ENCODE measurements around the gene DOK6.

Gene DOK6

DNA sequence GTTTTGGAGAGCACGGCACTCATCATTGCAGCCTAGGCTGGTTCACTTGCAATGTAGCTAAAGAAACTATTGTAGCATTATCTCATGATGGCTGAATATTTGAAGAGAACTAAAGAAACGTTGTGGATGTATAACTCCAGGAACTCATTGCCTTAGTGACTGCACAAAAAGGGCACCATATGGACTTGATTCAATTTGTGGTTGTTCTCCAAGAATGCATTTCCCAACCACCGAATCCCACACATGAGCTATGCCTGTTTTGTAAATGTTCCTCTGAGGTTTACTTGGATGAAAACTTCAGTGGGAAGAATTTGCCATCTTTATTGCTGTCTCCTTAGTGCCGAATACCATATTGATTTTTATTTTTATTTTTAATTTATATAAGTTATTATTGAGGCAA is 43.5 kb downstream of the DOK6 start:
- no peak for DNase-seq

DNA sequence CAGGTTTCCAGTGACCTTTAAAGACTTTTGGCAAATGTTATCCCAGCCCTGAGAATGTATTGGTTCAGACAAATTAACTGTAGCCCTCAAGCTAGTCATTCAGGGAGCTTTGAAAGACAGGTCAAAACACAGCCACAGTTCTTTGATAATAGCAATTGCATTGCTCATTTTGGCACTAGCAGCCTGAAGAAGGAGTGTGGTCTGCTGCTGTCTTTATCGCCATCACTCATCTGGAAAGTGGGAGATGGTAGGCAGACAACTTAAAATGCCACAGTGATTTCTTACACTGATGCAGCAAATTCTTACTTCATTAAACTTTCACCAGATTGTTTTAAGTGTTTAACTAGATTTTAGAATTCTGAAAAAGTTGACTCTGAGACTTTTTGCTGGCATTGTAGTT is 47.2 kb downstream of the DOK6 start:
- DNase-seq, result no peak

DNA sequence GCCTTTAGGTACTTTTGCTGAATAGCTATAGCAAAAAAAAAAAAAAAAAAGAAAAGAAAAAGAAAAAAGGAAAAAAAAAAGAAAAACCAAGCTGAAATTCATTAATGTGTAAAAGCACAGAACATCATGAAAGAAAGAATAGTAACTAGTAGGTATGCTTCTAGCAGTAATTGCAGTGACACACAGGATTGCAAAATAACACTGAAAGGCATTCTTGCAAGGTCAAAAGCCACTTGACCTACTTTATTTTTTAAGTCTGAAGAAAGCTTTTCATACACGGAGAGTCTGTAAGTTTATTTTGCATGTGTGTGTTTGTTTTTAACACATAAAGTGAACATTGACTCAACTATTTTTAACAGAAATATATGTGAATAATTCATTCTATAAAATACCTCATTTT is 54.4 kb downstream of the DOK6 start:
- no peak for DNase-seq

DNA sequence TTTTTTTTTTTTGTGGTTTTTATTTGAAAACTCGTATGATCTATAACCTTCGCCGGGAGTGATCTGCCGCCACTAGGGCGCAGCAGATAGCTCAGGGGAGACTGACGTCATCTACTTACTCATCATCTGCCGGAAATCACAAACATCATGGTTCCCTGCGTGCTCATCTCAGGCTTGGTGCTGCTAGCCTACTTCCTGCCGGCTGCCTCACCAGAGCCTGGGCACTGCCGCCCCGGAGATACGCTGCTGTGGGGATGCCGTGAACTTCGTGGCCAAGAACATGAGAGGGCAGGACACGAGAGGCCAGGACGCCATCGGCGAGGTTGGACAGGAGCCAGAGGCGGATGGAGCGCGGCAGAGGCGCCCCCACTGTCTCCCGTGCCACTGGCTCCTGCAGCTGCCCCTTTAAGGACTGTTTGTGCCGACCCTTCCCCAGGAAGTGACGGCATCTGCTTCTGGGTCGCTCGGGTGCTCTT is 68.8 kb downstream of the DOK6 start:
- no peak for DNase-seq

DNA sequence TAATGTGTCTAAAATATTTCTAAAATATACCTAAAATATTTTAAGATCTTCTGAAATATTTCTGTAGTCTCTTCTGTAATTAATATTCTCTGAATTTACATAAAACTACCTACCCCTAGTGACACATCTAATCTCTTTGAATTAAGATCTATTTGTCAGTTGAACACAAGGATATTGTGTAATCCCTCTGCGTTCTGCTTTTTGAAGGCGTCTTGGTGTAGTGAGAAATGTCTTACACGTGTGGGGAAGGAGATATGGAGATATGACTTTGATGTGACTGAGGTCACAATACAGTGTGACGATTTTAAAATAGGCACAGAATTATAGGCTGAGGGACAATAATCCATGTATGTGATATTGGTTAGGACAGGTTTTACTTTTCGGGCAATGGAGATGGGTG is 79.8 kb downstream of the DOK6 start:
- no peak for DNase-seq

DNA sequence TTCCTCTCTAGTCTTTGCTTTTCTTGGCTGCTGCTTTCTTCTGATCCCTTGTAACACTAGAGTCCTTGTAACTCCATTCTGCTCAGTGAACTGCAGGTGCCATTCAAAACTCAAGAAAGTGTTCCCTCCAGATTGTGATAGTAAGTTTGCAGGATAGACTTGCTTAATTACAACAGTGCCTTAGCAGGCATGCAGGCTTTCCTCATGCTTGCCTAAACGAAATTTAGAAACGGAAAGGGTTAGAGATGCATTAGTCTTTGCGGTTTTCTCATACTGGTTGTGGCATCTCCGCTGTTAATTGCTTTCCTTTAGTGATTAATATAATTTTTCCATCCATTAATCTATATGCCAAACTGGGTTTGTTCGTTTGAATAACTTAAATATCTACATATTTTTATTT is 82.9 kb downstream of the DOK6 start:
- DNase-seq, result no peak

DNA sequence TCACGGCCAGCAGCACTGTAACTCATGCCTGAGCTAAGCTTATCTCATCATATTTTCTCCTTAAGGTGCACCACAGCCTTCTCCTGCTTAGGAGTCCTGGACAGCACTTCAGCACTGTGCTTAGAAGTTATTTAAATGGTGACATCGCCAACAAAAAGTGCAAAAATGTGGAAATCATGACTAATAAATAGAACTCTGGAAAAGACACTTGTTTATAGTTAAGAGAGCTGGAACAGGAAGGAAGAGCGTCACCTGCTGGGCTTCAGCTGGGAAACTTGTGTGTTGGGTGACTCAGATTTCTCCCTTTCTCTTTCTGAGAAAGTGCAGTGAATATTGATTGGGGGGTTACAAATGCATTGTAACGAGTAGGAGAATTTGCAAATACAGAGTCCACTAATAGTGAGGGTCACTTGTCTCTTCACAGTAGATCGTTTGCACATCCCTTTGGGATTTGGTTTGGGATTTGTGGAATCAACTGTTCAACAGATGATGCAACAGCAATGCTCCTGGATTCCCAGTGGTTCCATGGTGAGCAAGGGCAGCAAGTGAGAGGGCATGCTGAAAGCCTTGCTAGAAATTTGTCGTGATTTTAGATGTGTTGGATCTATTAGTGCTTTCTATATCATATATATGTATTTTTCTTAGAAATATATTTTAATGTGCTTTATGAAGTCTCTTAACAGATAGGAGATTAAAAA is 84.2 kb downstream of the DOK6 start:
- DNase-seq, result no peak

DNA sequence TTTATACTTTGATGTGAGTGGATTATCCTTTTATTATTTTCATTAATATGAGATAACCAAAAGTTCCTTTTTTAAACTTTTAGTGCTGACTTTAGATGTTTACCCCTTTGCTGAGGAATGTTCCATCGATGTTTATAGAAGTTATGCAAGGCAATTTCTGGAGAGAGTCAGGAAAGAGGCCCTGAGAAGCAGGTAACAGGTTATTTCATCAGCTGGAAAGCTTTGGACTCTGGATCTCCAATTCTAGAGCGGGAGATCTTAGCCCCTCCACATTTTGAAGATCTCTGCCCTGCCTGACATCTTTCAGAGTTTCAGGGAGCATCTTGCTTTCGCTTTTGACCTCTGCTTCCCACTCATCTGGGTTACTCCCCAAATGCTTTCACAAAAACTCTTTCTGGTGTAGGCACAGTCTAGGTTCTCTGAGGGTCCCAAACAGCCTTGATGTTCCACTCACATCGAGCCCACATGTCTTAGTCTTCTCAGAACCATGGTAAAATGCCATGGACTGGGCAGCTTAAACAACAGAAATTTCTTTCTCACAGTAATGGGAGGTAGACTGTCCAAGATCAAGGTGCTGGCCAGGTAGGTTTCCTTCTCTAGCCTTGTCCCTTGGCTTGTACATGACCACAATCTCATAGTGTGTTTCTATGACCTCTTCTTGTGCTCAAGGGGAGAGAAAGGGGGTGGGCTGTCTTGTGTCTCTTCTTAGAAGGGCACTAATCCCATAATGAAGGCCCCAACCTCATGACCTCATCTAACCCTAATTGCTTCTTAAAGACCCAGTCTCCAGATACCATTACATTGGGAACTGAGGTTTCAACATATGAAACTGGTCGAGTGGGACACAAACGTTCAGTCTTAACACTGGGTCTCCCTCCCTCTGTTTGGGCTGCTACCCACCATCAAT is 87.1 kb downstream of the DOK6 start:
- no peak for DNase-seq

DNA sequence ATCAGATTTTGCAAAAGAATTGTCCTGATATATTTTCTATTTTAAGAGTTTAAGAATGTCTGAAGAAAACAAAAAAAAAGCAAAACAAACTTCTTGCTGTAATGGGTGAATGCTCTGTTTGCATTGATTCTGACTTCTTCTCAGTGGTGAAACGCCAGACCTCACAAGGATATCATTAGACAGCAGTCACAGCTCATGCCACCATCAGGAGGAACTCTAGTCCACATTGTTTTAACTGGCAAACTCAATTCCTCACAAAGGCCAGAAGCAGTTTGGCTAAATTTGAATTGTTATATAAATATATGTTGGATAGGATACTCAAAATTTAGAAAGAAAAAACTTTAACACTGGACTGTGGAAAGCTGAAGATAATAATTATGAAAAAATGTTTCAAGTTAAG is 89.4 kb downstream of the DOK6 start:
- no peak for DNase-seq

DNA sequence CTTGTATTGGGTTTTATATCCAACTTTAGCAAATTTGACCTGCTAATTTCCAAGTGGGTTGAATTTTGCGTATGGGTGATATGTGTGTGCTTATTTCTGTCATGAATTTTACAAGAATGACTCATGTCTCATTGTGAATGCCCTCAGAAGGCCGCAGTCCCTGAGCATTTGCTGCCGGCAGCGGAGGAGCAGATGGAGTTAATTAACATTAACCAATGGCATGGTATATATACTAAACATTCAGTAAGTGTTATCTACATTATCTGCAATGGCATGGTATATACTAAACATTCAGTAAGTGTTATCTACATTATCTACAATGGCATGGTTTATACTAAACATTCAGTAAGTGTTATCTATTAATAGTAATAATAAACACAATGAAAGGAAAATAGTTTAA is 90.1 kb downstream of the DOK6 start:
- DNase-seq, result no peak

DNA sequence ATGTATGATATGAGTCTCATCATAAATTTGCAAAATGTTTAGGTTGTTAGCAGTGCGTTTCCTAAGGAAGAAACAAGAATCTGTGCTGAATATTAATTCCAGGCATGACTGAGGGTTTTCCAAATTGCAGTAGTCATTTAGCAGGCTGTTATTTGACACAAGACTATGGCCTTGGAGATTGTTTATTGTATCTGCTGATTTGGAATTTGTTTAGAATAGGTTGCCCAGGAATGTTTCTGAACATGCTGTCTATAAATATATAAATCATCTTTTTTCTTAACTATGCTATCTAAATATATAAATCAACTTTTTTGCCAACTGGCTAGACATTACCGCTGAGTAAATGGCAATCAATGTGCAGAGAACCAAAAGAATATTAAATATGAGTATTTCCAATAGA is 90.9 kb downstream of the DOK6 start:
- no peak for DNase-seq

DNA sequence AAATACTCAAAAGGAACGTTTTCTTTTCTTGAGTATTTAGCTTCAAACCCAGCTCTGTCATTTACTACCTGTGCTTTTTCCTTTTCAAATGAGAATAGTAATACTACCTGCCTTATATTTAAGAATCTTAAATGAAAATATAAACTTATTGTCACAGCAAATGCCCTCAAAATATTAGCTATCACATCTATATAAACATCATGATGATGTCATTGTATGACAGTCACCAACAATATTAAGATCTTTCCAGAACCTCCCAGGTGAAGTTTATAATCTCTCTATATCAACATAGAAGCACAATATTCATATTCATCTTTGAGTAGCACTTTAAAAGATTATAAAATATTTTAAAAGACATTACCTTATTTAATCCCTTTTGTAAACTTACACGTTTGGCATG is 92.2 kb downstream of the DOK6 start:
- no peak for DNase-seq

DNA sequence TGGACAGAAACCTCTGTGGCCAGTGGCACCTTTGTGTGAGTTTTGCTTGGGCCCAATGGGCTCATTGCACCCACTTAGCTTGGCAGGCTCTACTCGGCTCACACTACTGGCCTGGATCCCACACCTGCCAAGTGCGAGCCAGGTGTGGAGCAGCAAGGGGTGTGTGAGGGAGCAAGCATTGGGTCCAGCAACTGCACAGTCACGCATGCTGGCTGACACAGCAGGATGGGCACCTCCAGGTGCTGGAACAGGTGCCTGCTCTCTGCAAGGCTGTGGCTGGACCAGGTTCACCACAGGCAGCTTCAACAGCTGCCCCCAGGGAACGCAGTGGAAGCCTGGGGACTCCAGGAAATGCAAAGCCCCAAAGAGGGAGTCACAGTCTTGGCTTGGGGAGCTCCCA is 94.2 kb downstream of the DOK6 start:
- DNase-seq, result no peak

DNA sequence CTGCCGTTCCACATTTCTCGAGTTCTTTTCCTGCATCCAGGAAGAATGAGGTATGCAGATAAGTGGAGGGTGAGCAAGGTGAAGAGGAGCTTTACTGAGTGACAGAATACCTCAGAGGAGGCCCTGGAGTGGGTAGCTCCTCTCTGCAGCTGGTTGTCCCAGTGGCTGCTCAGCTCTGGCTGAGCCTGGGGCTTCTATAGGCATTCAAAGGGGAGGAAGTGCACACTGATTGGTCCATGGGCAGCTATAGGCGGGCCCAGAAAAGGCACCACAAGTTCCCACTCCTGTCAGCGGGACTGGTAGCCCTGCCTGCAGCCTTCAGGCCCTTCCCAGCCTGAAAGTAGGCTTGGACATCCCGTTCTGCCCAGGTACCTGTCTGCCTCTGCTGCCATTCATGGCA is 94.7 kb downstream of the DOK6 start:
- no peak for DNase-seq

DNA sequence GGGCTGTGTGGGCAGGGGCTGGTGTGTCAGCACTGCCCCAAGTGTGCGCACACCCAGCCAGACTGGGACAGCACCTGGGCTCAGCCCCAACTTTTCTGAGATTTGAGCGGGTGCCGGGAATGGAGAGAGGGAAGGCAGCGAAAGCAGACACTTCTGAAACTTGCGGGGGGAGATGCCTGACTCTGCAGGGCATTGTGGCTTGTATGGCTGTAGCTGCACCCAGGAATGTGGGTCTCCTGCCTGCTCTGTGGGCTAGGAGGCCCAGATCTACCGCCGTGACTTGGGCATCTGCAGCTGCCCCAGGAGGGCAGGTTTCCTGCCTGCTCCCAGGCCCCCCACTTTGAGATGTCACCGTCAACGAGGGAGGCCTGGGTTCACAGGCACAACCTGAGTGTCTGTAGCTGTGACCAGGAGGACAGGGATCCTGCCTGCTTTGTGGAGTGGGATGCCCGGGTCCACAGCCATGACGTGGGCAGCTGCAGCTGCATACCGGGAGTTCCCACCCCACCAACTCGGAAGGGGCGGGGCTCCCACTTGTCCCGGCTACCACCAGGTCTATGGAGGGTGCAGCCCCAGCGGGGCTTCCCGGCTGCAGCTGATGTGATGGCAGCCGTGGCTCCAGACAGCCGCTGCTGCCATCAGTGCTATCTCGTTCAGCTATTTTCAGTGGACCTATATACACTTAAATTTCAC is 95.3 kb downstream of the DOK6 start:
- no peak for DNase-seq

DNA sequence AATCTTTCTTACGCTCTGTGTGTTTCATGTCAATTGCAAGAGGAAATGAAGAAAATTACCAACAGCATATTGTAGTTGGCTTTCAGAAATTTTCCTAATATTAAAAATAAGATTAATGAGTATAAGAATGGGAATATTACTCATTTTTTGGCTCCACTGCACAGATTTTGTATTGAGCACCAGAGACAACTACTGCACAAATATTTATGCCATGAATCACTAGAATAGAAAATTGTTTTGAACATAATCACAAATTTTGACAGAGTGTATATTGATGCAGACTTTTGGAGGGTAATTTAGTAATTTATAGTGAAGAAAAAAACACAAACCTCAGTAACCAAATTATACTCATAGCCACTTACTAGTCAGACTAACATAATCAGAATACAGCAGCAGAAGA is 118.3 kb downstream of the DOK6 start:
- DNase-seq, result no peak

DNA sequence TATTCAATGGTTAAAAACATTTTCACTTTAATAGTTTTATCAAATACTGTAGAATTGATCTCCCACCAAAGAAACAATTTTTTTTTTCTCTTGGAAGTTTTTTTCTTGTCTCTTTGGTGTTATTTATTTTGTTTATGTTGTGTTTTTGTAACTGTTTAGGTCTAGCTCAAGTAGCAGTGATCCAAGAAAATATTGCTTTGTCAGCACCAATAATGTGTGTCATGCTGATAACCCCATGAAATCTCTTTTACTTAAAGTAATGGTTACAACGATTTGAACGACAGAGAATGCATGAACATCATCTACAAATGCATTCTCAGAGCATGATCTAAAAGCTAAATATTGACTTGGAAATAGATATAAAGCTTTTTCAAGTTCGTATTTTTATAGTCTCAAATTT is 122.9 kb downstream of the DOK6 start:
- DNase-seq, result no peak

DNA sequence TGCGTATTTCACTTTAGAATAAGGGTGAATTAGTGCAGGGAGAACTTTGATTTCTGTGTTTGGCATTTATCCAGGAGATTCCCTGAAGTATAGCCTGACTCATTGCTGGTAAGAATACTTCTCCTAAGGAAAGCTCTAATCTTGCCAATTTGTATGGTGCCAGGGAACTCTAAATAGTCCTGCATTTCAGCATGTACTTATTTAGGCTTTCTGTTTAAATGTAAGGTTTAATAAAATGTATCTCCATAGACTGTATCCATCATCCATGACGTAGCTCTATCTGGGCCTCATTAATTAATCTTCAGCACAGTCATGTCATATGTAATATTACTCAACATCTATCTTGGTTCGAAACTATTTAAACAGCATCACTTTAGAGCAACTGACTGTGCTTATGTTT is 127.7 kb downstream of the DOK6 start:
- DNase-seq, result no peak

DNA sequence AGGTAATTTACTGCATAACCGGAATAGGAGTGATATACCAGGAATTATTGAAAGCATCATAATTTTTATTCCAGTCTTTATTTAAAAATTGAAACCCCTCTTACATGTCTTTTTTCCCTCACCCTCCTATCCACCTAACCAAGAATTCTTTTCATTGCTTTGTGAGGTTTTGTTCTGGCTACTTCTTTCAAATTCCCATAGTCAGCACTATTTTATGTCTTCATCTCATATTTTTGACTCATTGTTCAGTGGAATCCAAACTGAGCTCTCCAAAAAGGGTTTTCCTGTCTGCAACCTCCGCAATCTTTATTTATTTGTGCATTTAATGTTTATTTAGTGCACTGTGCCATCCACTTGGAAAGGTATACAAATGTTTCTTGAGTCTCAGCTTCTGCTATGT is 128.5 kb downstream of the DOK6 start:
- no peak for DNase-seq

DNA sequence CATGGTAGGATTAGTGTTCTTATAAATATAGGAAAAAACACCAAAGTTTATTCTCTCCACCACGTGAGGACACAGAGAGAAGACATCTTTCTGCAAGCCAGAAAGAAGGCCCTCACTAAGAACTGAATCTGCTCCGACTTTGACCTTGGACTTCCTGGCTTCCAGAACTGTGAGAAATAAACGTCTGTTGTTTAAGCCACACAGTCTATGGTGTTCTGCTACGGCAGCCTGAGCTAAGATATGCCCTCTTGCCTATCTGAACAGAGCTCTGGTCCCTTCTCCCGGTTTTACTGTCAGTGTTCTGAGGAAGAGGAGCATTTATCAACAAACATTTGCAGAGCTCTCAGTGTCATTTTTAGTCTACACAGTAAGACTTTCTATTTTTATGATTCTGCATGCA is 131.3 kb downstream of the DOK6 start:
- DNase-seq, result no peak

DNA sequence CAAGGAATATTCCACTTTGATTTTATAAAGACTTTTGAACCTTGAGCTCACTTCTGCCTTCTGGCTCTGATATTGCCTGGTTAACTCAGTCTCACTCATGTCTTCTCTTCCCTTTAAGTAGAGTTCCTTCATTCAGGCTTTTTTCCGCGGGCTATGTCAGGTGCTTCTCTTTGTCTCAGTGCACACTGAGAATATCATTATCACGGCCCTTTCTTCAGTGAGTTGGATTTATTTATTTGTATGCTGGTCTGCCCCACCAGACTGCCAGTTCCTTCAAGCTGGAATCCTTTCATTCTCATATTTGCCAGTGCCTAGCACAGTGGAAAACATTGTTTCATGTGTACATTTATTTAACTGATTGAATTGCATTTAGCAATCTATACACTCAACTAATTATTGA is 136.5 kb downstream of the DOK6 start:
- DNase-seq, result no peak

DNA sequence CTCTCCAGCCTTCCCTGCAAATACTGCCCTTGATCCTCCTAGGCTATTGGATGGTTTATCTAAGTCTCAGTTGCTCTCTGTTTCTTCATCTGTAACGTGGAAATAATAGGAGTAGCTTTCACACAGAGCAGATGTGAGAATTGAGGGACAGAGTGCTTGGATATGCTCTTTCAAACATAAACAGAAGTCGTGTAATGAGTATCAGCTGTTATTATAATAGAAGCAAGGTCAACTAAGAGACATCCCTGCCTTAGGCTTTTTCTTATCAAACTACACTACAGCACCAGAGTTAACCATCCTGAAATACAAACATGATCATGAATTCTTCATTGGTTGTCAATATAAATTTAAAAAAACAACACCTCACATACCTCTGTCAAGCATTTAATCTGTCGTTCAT is 138.2 kb downstream of the DOK6 start:
- DNase-seq, result no peak

DNA sequence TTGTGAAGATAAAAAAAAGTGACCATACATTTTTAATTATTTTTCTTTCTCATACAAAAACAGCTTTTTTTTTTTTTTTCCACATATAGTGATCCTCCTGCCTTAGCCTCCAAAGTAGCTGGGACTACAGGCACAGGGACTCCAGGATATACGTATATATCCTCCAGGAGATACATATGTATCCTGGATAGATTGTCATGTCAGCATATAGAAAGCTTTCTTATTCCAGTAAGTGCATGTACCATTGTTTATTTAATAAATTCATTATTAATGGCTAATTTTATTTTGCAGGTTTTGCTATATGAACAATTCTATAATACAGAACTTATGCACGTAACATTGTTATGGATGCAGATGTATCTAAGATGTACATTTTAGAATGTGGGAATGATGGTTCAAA is 138.7 kb downstream of the DOK6 start:
- DNase-seq, result no peak

DNA sequence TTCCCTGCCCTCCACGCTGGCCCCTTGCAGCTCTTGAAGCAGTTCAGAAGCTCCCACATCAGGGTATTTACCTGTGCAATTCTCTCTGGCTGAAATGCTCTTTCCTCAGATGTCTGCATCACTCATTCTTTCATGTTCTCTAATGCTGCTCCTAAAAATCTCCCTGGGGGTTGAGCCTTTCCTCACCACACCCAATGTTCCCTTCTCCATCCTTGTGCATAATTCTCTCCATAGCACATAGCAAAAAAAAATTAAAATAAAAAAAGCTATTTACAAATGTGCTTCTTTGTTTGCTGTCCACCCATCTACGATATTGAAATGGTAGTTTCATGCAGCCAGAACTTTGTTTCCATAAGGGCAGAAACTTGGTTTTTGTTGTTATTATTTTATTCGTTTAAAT is 155.5 kb downstream of the DOK6 start:
- DNase-seq, result no peak

All from activated gamma-delta T cell (primary cell).